Glomerular visceral epithelial cell (primary cell): Measurements from ENCODE around the gene SBSN.

Experiments used
- DNase-seq: peaks from one replicate; pipeline ENCODE4 v3.0.0-alpha.2; 2016; ENCODE audit errors: extremely low spot score

Gene SBSN

DNA sequence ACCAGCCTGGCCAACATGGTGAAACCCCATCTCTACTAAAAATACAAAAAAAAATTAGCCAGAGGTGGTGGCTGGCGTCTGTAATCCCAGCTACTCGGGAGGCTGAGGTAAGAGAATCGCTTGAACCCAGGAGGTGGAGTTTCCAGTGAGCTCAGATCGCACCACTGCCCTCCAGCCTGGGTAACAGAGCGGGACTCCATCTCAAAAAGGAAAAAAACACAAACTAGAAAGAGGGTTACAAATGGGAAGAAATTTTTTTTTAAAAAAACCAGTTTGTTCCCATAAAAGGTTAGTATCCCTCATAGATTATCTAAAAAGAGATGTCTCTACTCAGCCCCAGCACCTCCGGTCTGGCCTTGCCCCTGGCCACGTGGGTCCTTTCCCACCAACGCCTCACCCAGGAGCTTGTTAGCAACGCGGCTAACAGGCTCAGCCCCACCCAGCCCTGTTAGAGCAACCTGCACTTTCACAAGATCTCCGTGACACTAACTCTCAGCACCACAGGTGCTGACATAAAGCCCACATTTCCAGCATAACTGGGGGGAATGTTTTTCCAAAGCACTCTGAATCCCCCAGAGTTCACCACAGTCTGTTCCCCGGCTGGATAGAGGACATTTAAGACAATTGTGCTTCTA lies 19.0 kb downstream of the SBSN start:
- peak; percentile 57 for DNase-seq

DNA sequence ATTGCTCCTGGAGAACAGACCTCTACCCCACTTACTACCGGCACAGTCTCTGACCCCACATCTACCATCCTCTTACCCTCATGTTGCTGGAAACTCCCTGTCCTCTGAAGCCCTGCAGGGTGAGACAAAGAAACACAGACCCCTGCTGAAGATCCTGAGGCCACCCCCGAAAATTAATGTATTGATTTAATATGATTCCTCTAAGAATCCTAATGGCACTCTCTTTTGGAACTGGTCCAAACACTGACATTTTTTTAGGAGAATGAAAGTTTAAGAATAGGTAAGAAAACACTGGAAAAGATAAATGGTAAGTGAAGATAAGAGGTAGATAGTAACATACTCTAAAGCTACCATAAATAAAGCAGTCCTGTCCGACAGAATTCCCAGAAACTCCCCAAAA lies 20.0 kb downstream of the SBSN start:
- no peak for DNase-seq

DNA sequence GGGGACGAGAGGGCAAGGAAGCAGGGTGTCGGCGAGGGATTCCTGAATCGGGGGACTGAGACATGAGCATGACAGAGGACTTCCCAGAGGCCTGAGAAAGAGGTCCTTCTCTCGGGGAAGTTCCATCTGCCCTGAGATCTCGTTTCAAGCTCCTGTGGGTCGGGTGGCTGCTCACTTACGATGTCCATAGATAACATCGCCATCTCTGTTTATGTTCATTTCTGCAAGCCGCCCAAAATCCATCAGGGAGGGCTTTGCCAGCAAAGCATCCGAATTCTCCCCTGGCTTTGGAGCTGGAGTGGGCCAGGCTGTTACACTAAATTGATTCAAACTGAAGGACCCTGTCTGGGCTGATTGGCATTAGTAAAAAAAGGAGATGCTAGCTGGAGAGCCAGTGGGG lies 20.6 kb downstream of the SBSN start:
- no peak for DNase-seq

DNA sequence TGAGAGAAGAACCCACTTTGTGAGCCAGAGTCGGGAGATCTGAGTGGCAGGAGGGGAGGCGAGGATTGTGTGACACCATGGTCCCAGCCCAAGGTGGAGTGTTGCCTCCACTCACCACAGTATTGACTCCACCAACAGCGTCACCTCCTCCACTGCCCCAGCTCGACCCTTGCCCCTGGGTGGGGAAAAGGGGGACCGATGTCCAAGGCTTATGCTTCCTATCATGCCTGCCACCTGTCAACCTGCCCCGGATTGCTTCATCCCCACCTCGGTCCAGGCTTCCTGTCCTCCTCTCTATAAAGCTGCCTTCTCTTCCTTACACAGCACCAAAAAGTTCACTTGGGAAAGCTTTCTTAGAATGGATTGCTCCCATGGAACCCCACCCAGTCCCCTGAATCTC lies 22.1 kb downstream of the SBSN start:
- no peak for DNase-seq

DNA sequence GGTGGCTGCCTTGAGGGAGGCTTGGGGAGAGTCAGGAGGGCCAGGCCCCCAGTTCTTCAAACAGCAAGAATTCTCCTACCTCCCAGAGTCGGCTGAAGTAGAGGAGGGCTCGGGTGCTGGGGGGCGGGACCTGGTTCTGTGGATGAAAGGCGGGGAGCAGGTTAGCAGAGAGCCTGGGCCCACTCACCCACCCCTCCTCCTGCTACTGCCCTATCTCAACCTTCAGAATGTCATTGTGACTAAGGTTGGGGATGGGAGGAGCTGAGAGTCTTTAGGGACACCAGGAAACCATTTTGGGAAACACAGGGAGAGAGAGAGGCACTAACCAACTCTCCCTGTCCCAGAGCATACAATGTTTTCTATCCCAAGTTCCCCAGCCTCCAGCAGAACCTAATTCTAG lies 25.4 kb downstream of the SBSN start:
- DNase-seq = no peak

DNA sequence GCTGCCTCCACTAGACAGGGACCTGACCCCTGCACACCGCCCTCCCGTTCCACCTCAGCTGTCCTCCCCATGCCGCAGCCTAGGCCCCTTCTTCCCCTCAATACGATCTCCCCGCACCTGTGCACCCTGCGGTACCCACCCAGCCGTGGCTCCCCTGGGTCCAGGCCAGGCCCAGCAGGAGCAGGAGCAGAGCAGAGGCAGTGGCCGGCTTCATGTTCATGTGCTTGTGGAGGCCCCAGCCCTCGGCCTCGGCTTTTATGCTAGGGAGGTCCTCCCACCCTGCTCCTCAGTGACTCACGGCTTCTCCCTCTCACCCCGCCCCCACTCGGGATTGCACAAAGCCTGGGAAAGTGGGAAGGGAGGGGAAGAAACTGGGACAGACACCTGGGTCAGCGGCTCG lies 26.4 kb downstream of the SBSN start:
- no peak for DNase-seq

DNA sequence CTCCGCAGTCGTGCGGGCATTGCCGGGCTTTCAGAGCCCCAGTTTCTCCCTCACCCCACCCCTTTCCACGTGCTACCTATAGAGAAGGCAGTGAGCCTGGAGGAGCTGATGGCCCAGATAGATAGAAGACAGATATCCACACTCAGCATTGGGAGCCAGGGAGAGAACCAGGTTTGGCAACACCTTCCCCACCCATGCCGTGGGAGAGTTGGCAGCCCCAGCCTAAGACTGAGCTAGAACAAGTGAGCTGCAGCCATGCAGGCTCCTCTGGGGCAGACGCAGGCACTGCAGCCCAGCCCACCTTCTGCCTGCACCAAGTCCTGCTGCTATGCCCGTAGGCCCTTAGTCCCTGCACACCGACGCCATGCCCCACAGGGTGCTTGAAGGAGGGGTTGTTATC lies 27.5 kb downstream of the SBSN start:
- no peak for DNase-seq

DNA sequence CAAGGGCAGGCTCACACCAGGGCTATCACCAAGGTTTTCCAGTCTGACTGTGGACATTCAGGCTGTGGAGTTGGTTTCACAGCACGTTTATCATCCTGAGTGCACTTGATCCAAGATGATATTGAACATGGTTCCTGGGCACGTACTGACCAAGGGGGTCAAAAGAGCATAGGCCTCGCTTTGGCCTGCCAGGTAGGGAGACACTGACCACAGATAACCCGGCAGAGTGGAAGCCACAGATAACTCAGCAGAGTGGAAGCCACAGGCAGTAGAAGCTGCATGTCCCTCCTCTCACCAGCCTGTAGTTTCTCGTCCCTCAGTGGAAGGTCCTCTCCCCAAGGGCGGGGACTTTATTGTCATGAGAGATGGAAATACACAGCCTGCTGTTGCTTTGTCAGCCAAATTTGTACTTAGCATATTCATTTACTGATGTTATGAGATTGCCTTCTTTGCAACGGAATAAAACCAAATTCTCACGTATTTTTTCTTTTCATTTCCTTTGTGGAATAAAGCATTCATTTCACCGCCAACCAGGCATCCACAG lies 29.1 kb downstream of the SBSN start:
- no peak for DNase-seq

DNA sequence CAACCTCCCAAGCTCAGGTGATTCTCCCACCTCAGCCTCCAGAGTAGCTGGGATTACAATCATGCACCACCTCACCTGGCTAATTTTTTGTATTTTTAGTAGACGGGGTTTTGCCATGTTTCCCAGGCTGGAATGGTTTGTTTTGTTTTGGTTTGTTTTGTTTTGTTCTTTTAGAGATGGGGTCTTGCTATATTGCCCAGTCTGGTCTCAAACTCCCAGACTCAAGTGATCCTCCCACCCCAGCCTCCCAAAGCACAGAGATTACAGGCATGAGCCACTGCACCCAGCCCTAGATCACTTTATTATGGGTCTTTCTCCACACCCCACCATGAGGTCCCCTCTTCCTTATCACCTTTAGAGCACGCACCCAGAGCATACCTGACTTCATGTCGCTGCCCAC lies 29.9 kb downstream of the SBSN start:
- no peak for DNase-seq

DNA sequence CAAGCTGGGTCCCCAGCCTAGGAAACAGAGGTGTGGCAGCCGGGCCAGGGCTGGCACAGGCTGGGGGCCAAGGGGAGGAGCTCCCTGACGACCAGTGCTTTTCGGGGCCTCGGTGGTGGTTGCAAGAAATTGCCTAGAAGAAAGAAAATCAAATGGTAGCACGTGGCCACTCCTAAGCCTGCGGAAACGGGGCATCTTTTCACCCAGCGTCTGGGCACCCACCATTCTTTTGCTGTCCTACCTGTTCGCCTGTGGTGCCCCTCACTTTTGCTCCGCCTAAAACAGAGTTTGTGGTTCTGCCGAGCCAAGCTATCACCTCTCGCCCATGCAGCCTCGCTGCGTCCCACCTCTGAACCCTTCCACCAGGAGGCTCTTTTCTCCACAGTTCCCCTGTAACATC lies 30.7 kb downstream of the SBSN start:
- DNase-seq = no peak

DNA sequence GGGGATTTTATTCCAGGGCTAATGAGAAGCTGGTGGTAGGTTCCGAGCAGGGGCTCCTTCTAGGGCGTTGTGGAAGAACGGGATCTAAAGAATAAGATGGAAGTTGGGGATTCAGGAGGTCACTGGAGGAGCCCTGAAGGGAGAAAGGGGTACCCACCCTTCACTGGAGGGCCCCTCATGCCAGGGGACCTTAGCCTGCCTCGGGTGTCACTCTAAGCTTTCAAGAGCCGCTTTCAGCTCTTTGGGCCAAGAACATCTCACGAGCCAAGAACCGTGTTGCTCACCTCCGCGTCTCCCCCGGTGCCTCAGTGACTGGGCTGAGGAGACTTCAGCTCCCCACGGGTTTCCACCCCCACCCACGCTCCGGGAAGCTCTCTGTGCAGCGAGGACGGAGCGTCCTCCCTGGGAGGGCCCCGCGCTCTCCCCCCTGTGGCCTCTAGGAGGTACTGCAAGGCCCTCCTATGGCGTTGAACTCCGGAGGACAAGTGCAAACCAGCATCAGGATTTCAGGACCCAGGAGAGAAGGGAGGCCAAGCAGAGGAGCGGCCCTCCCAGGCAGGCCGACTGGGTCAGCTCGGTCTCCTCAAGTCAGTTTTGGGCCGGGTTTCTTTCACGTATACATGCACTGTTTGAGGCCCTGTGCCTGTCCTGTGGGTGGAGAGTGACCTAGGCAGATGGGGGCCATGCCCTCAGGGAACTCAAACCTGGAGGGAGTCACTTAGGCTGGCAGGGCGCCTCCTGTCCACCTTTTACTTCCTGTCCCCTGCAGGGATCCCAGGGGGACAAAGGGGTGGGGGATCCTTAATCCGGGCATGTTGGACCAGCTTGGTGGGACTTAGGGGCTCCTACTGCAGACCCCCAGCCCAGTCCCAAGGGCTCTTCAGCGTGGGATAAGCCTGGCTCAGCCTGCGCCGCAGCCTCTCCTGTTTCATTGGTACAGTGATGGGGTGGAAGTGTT lies 32.7 kb downstream of the SBSN start:
- peak; percentile 72 for DNase-seq

DNA sequence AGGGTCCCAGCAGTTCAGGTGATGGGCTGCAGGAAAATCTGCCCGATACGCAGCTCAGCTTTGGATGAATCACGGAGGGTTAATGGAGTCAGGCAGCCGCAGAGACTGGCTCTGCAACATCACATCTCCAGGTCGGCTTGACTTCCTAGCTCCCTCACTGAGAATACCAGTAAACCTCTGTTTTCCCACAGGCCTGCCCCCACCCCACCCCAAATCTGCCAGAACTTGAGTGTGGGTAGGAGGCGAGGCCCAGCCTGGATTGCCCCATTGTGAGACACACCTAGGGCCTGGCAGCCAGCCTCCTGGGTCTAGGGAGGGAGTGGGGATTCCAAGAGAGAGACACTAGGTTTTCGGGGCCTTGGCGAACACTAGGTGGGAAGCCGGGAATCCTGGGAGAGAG lies 34.1 kb downstream of the SBSN start:
- DNase-seq = no peak

DNA sequence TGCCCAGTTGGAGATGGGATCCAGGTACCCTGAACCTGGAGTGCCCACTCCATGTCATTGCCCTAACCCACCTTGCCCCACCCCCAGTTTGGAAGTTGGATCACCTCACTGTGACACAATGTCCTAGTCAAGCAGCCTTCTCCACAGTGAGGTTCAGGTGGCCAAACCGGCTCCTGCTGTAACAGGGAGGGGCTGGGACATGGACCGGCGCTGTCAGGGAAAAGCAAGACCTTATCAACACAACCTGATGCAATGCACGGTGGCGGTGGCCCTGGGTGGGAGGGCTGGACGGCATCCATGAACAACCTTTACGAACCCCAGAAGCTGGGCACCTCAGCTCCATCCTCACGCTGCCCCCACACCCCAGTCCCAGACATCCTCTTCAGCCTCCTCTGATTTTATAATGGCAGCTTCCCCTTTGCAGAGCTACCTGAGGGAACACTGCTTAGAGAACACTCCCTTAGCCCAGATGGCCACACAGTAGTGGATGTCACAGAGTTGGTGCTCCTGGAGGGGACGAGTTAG lies 36.2 kb downstream of the SBSN start:
- DNase-seq = no peak

DNA sequence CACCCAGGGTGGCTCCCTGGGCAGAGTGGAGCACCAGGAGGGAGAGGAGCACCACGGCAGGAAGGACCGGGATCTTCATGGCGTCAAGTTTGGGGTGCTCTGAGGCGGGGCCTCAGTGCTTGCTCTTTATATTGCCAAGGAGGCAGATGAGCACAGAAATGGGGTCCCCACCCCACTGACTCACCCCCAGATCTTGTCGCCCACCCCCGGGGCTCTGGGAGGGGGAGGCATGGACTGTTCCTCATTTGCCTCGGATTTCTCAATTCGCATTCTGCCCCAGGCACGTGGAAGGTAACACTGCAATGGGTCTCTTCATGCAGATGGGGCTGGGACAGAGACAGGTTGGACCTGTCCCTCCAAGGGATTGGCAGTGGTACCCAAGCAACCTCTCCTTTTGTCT lies 37.7 kb downstream of the SBSN start, which contains the start of gene KRTDAP:
Gene KRTDAP, minus strand, starts transcription at position 101 of the 400 bp plus-strand sequence. Its CDS starts 22 bp downstream, at position 79.
- no peak for DNase-seq

DNA sequence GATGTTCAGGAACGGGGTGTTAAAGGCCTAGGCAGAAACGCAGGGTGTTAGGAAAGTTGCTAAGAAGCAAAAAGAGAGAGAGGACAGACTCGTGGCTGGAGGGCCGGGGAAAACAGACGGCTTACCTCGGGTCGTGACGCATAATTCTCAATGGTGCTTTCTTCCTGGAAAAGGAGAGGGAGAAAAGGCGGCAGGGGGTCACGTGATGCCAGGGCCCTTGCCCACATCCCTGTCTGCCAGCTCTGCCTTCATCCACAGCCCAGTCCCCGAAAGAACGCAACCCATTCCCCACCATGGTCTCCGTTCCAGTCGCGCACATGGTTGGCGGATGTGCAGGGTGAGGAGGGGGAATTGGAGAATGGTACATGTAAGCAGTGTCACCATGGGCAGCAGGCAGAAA lies 39.4 kb downstream of the SBSN start:
- DNase-seq = no peak

DNA sequence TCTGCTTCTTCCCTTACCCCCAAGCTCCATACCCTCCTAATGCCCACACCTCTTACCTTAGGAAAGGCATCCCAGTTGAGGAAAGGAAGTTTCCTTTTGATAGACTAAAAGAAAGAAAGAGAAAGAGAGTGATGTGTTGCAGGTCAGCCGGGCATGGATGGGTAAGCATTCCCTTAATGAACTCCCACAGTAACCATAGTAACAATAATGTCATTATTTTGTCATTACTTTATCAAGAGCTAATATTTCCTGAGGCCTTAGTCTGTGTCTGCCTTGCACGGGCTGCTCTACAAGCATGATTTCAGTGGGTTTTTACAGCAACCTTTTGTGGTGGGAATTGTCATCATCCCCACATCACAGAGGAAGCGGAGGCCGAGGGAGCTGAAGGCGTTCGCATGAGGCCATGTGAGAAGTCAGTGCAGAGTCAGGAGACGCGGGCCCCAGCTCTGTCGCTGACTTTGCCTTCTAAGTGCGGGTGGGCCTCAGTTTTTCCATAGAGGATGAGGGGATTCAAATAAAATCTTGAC lies 40.4 kb downstream of the SBSN start:
- no peak for DNase-seq

DNA sequence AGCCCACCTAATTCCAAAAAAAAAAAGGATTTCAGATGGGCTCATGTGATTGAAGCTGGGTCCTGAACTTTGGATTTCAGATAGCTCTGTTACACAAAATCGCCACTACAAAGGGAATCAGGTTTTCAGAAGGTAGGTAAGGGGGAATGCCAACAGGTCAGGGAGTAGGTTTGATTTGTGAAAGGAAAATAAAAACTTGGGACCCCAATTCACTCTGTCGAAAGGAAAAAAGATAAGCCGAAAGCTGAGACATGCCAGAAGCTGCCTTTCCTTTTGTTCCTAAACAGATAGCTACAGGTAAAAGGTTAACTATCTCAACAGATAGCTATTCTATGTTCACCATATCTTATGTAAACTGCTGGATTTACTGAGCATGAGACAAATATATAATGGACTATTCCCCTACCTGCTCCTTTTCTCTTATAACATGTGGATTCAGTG lies 41.8 kb downstream of the SBSN start:
- DNase-seq = no peak

DNA sequence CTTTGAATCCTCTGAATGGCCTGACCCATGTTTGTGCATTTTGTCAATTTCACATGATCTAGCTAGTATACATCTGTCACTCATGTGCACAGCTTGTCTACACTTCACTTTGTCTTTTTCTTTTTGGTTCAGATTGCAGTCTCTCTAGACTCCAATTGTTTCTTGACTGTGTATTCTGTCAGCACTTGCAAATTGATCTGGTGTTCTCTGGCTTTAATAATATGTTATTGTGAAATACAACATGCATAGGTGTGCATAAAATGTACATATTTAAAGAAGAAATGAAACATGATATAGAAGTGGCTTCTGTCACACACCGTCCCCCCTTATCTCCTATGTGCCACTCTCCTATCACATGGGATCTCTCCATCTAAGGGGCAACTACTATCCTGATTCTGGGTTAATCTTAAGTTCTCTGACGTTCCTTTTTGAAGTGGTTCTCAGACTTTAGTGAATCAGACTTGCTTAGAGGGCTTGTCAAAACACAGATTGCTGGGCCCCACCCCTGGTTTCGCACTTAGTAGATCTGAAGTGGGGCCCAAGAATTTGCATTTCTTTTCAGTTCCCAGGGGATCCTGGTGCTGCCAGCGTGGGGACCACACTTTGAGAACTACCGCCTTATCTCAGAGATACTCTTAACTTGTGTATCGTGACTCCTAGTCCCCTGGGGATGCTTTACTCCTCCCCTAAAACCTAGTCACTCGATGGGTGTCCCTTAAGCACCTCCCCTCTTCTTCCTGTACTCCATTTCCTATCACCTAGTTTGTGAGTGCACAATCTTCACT lies 43.7 kb downstream of the SBSN start:
- DNase-seq = no peak

DNA sequence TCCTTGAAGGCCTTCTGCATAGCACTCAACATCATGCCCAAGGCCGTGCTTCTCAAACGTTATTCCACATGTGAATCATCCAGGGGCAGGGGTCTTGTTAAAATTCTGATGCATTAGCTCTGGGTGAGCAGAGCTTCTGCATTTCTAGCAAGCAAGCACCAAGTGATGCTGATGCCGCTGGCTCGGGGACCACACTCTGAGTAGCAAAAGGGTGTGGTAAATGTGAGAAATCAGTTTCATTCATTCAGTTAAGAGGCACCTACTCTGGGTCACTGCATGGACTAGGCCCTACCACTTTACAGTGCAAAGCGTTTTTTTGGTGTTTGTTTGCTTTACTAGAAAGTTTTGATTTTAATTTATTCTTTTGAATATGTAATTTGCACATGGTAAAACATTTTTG lies 45.0 kb downstream of the SBSN start:
- DNase-seq = no peak

DNA sequence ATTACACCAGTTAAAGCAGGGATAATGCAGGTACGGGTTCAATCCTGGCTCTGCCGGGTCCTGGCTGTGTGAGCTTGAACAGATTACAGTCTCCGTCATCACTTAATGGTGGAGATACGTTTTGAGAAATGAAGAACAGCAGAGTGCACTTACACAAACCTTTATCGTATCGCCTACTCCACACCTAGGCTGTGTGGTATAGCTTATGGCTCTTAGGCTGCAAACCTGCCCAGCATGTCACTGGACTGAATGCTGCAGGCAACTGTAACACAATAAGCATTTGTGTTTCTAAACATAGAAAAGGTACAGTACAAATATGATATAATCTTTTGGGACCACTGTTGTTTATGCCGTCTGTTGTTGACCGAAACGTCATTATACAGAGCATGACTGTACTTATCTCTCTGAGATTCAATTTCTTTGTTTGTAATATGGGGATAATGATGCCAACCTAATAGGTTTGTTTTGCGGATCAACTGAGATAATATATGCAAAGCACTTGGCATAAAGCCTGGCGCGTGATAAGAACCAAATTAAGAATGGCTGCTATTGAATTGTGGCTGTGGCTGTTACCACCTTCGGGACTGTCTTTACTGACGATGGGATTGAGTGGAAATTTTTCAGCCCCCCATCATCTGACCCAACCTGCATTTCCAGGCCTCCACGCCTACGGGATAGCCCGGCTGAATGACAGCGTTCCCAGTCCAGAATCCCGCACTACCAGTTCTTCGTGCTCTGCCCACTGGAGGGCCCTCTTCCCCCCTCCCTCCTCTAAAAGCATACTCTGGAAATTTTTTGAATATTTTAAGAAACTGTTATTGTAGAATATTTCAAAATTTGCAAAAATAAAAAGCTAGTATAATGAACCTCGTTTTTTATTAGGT lies 49.1 kb downstream of the SBSN start:
- DNase-seq = no peak

DNA sequence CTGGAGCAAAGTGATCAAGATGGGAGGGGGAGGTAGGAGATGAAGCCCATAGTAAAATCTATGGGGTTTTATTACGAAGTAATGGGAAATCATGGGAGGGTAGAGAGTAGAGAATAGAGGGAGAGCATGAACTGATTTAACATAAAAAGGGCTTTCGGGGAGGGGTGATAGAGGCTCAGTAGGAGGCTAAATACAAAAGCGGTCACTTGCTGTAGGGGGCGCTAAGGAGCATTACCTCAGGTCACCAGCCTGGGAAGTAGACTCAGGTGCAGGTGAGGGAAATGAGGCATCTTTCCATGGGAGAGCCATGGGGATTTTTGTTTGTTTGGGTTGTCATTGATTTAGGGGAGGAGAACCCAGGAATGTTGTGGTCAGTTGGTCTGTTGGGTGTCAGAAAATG lies 52.0 kb downstream of the SBSN start:
- DNase-seq = no peak
